Transverse colon (tissue), 4 donors: ENCODE results near the gene CLOCK. TPM values are rescaled to one million over a fixed set of nuclear protein-coding genes. Genes with fewer than 3 reads are reported as not detected.
A peak's percentile ranks its signal among the peaks of the same experiment; 100 is the strongest.
"Not testable (repeated sequence)": the region's sequence is repeated elsewhere in the genome, so short reads cannot be mapped to it uniquely, and the experiment has no call there.

ENCODE experiments used
- DNase-seq: peaks from one replicate; pipeline ENCODE4 v3.0.0-alpha.2; 2019
- H3K27ac ChIP-seq, 4 donors: fragments of 200-600 bp; sonication (generic); 2 replicates each; pipeline ENCODE4 v1.5.1; 2016 to 2018; ENCODE audit warnings: inconsistent platforms in 4 of 4
- H3K27me3 ChIP-seq: fragments of 200-600 bp; sonication (generic); 2 replicates; pipeline ENCODE4 v1.5.1; 2017; ENCODE audit warnings: inconsistent platforms
- H3K36me3 ChIP-seq, 4 donors: fragments of 200-600 bp; sonication (generic); 2 replicates each; pipeline ENCODE4 v1.5.1; 2017 to 2019; ENCODE audit warnings: inconsistent platforms in 4 of 4
- H3K4me1 ChIP-seq, 4 donors: fragments of 200-600 bp; sonication (generic); 2 replicates each; pipeline ENCODE4 v1.5.1; 2017 to 2020; ENCODE audit warnings: inconsistent platforms in 4 of 4
- H3K4me3 ChIP-seq, 4 donors: fragments of 200-600 bp; sonication (generic); 1 replicate in 1 of 4; 2 replicates in 3 of 4; pipeline versions ENCODE4 v1.5.1 to v1.6.1; 2017 to 2019; ENCODE audit warnings: inconsistent platforms in 4 of 4
- H3K9me3 ChIP-seq, 2 donors: fragments of 200-600 bp; sonication (generic); 2 replicates each; pipeline ENCODE4 v1.5.1; 2017 to 2019; ENCODE audit warnings: inconsistent platforms in 2 of 2
- CTCF ChIP-seq, 5 experiments: fragments of 200-600 bp in 3 of 5; fragments of 450-650 bp in 2 of 5; sonication (generic) in 3 of 5; IDR thresholded peaks; 1 replicate in 2 of 5; 2 replicates in 3 of 5; pipeline ENCODE4 v1.5.1; 2016 to 2017; ENCODE audit warnings: antibody characterized with exemption in 5 of 5, inconsistent platforms in 3 of 5, mild to moderate bottlenecking in 2 of 5, moderate library complexity in 1 of 5
- EP300 ChIP-seq: sonication (generic); formaldehyde crosslinking; IDR thresholded peaks from one replicate; pipeline ENCODE4 v1.6.1; 2017; ENCODE audit warnings: antibody characterized with exemption, low read depth
- POLR2A ChIP-seq: fragments of 450-650 bp; IDR thresholded peaks from one replicate; pipeline ENCODE4 v1.6.1; 2016; ENCODE audit warnings: antibody characterized with exemption, mild to moderate bottlenecking, moderate library complexity
- POLR2AphosphoS5 ChIP-seq, 3 donors: sonication (generic); formaldehyde crosslinking; IDR thresholded peaks; one replicate each; pipeline ENCODE4 v1.6.1; 2016; ENCODE audit warnings: antibody characterized with exemption in 3 of 3
- WGBS, 2 donors: methylation state at CpG; one replicate each; pipeline ENCODE4 v1.1.5; 2018; ENCODE audit warnings: low coverage in 1 of 2; 5-methylcytosine and 5-hydroxymethylcytosine counted together
- in situ Hi-C, 4 donors: fragments of 200-750 bp; cut with MboI; loops; one replicate each; pipeline versions ENCODE4 v1.15.0 to v1.15.1; 2017; ENCODE audit warnings: low sequenced_read_pairs in 3 of 4, low pct_ligation_motif_present in 1 of 4, low pct_unique_long_range_greater_than_20kb in 1 of 4
- intact Hi-C: fragments of 100-400 bp; cut with DNase I; formaldehyde crosslinking; loops from one replicate; pipeline ENCODE4 v1.15.1; 2023; ENCODE audit warnings: low total_unique reads
- total RNA-seq, 4 donors: library from RNA; depleted of rRNA; stranded (reverse); fragments of >200 nt; gene quantifications; one replicate each; pipeline ENCODE4 v1.1.0, GENCODE V29; 2016

The CLOCK gene
- total RNA-seq = 10 to 100 TPM in 3 of 4 donors, 1 to 10 TPM in 1; 6.7 to 19.7 (median 16.9) TPM

- 0% methylated on average over 67 of the region's 71 CpGs; no CpG with 5 or more reads in 1 of the 2 donors for WGBS, 2 donors
- Histone ChIP-seq H3K4me1 (peaks cover 0 to 29% (median 19%) of the 10 kb centered on the region in 4 donors), H3K36me3 (no peaks in the 10 kb centered on the region), H3K27me3 (no peaks in the 10 kb centered on the region), H3K27ac (peak within 1 kb of the TSS; percentile 97 to 100 (median 98)), H3K9me3 (no peaks in the 10 kb centered on the region), H3K4me3 (peak within 1 kb of the TSS; percentile 72 to 97 (median 90))
- TF ChIP-seq CTCF (IDR thresholded peaks at IDR 0.05) = peak; percentile 52 to 74 (median 63)
- no peak for TF ChIP-seq EP300
- TF ChIP-seq POLR2AphosphoS5 (IDR thresholded peaks at IDR 0.05) = peak; percentile 59 to 71 (median 65)
- peak; percentile 65 for TF ChIP-seq POLR2A
- in situ Hi-C loops = loop anchor here in 1 of 4 donors (25.0 kb wide), 1 partner anchor 210 kb away; the partner anchor contains the start of gene SRD5A3
- intact Hi-C loops = loop anchor here (5.0 kb wide), 1 partner anchor 200 kb away; the partner anchor contains the start of gene SRD5A3
- peak; percentile 86 for DNase-seq
Measured at GRCh38 chr4:55546756-55547465, at the start of gene CLOCK. Gene CLOCK (minus strand): TSS chr4:55546909. CDS start chr4:55482785, 64,124 bp downstream.

- H3K27me3 ChIP-seq = no peaks in the 10 kb centered on the region
- H3K4me1 ChIP-seq = no peaks in the 10 kb centered on the region
- no peak for DNase-seq
- in situ Hi-C loops = no loop called here
- no peak within 1 kb of the TSS for H3K4me3 ChIP-seq
- TF ChIP-seq POLR2A = no peak
- intact Hi-C loops = no loop called here
- H3K36me3 ChIP-seq = no peaks in the 10 kb centered on the region
- no peak within 1 kb of the TSS for H3K27ac ChIP-seq
- no peaks in the 10 kb centered on the region for H3K9me3 ChIP-seq
- WGBS, 2 donors = 98 to 100% methylated on average over 2 to 24 of the region's 24 CpGs
Measured at GRCh38 chr4:55592014-55592413, 45.3 kb upstream of the CLOCK start, which contains the start of gene PDCL2. Gene PDCL2 (minus strand): TSS chr4:55592245. CDS start chr4:55592109, 136 bp downstream.

- Histone ChIP-seq H3K27me3 (no peaks in the 10 kb centered on the region), H3K4me1 (no peaks in the 10 kb centered on the region), H3K27ac (no peak overlapping the region), H3K4me3 (no peak overlapping the region), H3K36me3 (no peaks in the 10 kb centered on the region), H3K9me3 (no peaks in the 10 kb centered on the region)
- TF ChIP-seq POLR2A = no peak
- TF ChIP-seq POLR2AphosphoS5 (IDR thresholded peaks at IDR 0.05) = no peak
- no peak for TF ChIP-seq EP300
- TF ChIP-seq CTCF (IDR thresholded peaks at IDR 0.05) = no peak
- WGBS, 2 donors = 84% methylated on average over 2 of the region's 2 CpGs; no CpG with 5 or more reads in 1 of the 2 donors
- intact Hi-C loops = no loop called here
- DNase-seq = no peak
- in situ Hi-C loops = no loop called here
Measured at GRCh38 chr4:55588160-55588559, 41.5 kb upstream of the CLOCK start.

GRCh38 chr4:55582773-55583172, 36.1 kb upstream of the CLOCK start:
- H3K36me3 ChIP-seq, H3K4me3 ChIP-seq, in situ Hi-C loops, H3K27ac ChIP-seq, H3K4me1 ChIP-seq, DNase-seq, H3K27me3 ChIP-seq, intact Hi-C loops, H3K9me3 ChIP-seq: not testable (repeated sequence)
- 91% methylated on average over 2 of the region's 2 CpGs; no CpG with 5 or more reads in 1 of the 2 donors for WGBS, 2 donors

- in situ Hi-C loops (no loop called here), intact Hi-C loops (no loop called here)
Measured at GRCh38 chr4:55578341-55579010, 31.8 kb upstream of the CLOCK start.

More at GRCh38 chr4:55578341-55579010, 31.8 kb upstream of the CLOCK start:
- no peak for TF ChIP-seq POLR2A
- TF ChIP-seq EP300 = no peak
- TF ChIP-seq POLR2AphosphoS5 (IDR thresholded peaks at IDR 0.05) = no peak
- no peak for TF ChIP-seq CTCF (IDR thresholded peaks at IDR 0.05)
- H3K9me3 ChIP-seq = peaks cover 13% of the 10 kb centered on the region in 2 donors
- no peaks in the 10 kb centered on the region for H3K27me3 ChIP-seq
- no peak overlapping the region for H3K4me3 ChIP-seq
- no peak for DNase-seq
- H3K4me1 ChIP-seq = no peaks in the 10 kb centered on the region
- no peak overlapping the region for H3K27ac ChIP-seq
- no peaks in the 10 kb centered on the region for H3K36me3 ChIP-seq
